Activated CD4-positive, alpha-beta T cell treated with anti-CD3 and anti-CD28 coated beads for 24 hours (primary cell): ENCODE results near the gene NINJ2.

Experiments
- DNase-seq, 2 donors: peaks; one replicate each; pipeline ENCODE4 v3.0.0-alpha.2; 2020; ENCODE audit warnings: low read depth in 2 of 2

Gene NINJ2

GRCh38 chr12:530821-531220 is 132.4 kb downstream of the NINJ2 start:
- no peak for DNase-seq

GRCh38 chr12:530308-530707 is 132.9 kb downstream of the NINJ2 start:
- no peak for DNase-seq

DNA sequence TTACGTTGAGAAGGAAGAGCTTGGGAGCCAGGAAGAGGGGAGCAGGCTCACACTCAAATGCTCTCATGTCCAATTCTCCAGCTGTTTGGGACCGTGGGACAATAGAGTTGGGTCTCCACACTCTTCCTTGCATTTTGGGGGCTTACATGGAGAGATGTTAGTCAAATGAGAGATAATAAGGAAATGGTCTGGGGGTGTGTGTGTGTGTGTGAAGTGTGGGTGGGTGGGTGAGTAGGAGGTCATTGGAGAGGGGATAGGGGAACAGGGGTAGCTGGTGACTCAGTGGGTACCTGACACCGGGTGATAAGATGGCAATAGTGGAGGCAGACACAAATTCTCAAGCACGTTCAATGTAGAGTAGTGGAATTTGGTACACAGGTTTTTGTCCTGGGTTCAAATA is 135.5 kb downstream of the NINJ2 start:
- no peak for DNase-seq

GRCh38 chr12:527241-527640 is 136.0 kb downstream of the NINJ2 start:
- no peak for DNase-seq

- DNase-seq, result no peak
Observed at GRCh38 chr12:526089-526488, 137.2 kb downstream of the NINJ2 start.

GRCh38 chr12:524167-524951 is 138.9 kb downstream of the NINJ2 start:
- DNase-seq, result no peak

DNA sequence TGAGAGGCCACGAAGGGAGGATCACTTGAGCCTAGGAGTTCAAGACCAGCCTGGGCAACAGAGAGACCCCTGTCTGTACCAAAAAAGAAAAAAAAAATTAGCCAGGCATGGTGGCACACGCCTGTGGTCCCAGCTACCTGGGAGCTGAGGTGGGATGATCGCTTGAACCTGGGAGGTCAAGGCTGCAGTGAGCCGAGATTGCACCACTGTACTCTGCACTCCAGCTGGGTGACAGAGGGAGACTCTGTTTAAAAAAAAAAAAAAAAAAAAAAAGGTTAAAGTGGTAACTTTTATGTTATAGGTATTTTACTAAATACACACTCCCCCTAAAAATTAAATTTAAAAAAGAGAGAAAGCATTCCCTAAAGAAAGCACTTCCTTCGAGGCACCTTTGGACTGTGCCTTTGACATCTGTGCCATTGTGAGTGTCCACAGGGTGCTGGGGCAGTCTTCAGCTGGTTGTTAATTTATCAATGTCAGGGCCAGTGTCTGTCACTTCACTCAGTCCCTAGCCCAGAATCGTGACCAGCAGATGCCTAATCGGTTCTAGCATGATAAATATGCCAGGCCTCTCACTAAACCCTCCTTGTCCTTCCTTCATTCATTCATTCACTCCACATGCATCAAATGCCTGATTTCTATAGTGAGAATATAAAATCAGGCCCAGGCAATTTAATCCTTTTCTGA is 140.4 kb downstream of the NINJ2 start:
- DNase-seq, result no peak

- DNase-seq, result no peak
Observed at GRCh38 chr12:520119-520518, 143.1 kb downstream of the NINJ2 start.

DNA sequence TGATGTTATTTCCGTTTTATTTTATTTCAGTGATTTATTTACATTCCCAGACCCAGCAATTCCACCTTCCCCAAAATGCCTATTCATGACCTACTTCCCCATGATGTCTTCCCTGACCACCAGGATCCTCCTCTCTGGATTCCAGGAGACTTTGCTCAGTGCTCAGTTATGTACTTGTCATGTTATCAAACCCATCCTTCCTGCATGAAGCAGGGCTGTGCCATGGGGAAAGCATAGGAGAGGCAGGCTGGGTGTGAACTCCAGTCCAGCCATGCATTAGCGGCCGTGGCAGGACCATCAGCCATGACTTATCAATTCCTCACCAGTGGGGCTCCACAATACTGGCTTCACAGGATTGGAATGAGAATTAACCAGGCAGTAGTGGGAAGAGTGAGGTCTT is 145.7 kb downstream of the NINJ2 start:
- DNase-seq, result no peak
